HG02610 (cell line): ENCODE measurements around the gene NTN5.

ENCODE experiments used
- ATAC-seq: cut with Tn5 transposase; IDR thresholded peaks from one replicate; pipeline ENCODE4 v1.9.1; 2021; ENCODE audit warnings: mild to moderate bottlenecking, moderate library complexity; ENCODE audit not compliant: unreplicated experiment

The NTN5 gene

DNA sequence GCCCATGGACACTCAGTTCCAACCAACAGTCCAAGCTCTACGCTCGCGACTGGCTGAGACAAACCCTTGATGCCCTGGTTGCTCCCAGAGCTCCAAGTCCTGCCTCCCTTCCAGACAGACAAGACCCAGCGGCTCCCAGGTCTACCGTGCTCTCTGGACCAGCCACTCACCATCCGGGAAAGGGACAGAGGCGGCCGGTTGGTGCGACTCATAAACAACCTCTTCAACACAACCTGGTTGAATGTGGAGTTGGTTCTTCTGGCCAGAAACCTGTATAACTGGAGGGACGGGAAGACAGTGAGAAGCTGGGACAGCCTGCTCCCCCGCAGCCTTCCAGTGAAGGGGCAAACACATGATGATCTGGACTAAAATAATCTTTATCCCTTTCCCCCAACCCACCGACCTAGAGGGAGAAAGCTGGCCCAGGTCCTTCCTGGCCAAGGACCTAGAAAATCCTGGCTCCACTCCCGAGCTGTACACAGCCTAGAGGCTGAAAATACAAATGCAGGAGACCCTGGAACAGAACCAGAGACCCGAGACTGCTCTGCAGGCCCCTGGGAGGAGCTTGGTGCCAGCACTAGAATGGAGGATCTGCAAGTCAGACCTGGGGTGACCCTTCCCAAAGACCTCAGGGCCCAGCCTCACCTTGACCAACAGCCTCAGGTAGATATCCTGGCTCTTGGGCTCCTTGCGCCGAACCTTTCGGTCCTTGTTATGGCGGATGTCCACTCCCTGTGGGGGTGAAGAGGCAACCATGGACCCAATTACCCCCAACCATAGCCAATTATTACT is 55.5 kb downstream of the NTN5 start:
- no peak for ATAC-seq

DNA sequence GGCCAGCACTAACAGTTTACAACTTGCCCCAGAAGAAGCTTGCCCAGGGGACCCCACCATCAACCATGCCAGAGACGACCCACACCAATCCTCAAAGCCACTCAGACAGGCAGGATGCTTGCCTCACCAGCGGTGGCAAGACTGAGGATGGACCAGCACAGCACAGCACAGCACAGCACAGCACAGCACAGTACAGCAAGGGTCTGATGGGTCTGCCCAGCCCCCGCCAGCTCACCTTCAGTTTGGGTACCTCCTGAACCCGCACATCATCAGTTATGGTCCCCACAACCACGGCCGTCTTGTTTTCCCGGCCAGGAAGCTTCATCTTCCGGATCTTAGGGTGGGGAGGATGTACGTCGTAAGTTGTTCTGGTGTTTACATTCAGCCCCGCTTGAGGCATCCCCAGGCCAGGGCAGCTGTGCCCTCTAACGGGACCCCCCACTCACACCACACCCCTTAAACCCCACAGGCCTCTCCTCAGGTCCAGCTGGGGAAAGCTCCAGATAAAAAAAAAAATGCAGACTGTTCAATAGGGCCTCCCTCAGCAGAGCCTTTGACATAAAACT is 56.2 kb downstream of the NTN5 start:
- ATAC-seq, result no peak

DNA sequence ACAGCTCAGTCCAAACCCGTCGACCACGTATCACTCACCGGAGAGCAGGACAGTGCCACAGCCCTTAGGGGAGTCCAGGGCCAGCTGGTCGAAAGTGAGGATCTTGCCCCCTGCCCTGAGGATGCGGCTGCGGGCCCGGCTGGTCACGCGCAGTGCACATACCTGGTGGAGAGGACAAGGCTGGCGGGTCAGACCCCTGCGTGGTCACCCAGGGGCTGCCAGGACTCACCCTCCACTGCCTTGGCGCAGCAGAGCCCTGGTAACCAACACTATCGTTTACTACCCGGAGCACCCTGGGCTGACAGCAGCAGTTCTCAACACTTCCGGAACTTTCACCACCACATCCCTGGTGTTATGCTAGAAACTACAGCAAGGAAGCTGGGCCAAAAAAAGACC is 56.8 kb downstream of the NTN5 start:
- ATAC-seq, result no peak

DNA sequence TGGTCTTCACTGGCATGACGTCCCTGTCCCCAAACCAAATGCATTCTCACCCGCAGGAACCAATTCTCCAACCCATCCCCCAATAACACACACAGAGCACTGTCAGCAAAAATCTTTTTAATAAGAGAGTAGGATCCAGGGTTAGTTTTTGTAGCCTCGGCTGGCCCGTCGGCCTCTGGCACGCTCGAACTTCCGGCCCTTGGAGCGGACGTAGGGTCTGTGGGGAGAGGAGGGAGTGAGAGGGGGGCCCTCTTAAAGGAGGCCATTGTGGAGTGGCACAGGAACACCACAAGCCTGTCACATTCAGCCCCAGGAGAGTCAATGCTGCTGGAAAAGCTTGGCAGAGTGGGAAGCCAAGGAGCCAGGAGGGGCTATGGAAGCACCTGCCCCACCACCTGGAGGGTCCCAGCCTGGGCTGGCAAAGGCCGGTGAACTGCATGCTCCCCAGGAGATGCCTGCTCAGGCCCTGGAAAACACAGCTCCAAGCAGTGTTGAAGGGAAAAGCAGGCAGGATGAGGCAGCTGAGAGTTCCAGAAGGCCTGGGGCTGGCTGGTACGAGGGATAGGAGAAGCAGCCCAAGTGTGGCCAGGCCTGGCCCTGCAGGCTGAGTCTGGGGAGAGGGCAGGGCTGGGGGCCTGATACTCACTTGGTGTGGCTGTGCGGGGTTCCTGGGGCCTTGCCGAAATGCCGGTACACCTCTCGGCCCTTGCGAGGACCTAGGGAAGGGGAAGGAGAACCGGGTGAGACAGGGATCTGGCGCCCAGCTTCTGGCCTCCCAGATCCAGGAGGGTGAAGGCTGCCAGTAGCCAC is 57.4 kb downstream of the NTN5 start:
- no peak for ATAC-seq

DNA sequence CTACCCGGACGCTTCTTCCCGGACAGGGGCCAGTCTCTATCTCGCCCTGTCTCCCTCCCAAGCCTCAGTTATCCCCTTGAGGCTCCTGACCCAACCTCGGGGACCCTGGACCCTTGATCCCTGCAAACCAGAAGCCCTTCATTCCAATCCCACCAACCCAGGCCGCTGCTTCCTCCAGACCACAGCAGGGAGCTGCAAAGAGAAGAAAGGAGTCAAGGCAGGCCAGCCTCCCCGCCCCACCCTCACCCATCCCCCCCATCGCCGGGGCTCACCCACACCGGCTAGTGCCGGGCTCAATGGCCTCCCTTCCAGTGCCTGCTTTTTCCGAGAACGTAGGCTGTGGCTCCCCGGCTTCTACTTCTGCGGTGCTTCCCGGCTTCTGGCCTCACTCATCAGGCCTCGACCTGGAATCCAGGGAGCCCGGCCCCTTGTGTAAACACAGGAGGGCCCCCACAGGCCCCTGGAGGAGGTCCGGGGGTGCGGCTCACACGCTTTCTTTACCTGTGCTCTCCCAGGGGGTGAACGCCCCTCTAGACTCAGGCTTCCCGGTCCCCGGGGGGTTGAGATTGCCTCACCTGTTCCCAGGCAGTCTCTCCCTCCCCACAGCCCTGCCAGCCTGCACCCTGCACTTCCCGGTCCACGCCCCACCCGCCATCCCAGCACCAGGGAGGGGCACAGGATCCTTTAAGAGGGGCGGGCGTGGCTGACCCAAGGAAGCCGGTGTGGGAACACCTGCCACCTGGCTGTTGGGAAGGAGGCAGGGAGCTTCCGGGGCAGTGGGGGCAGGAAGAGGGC is 58.2 kb downstream of the NTN5 start, which contains the start of gene FAM83E:
FAM83E (minus strand) TSS at position 641 of the 795 bp plus-strand sequence. CDS start 1,704 bp downstream, outside the sequence.
- no peak for ATAC-seq

DNA sequence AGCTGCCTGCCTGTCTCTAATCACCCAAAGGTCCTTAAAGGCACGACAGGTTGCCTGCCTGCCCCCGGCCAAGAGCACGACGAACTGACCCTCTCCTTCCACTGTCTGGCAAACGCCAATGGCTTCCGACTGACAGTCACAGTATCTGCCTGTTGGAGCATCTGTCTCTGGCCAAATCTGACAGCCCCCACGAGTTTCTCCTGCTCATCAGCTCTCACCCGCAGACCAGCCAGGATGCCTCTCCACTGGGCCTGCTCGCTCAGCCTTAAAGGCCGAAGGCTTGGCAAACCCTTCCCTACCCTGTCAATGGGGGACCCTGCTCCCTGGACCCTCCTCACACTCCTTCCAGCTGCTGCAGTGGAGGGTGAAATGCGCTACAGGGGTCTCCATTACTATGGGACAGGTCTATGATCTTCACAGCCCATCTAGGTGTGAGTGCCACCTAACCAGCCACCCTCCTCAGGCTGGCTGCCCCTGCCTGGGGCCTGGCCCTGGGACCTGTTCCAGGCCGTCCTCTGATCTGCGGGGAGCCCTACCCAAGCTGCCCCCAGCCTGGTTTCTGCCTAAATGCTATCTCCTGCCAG is 58.9 kb downstream of the NTN5 start:
- no peak for ATAC-seq

DNA sequence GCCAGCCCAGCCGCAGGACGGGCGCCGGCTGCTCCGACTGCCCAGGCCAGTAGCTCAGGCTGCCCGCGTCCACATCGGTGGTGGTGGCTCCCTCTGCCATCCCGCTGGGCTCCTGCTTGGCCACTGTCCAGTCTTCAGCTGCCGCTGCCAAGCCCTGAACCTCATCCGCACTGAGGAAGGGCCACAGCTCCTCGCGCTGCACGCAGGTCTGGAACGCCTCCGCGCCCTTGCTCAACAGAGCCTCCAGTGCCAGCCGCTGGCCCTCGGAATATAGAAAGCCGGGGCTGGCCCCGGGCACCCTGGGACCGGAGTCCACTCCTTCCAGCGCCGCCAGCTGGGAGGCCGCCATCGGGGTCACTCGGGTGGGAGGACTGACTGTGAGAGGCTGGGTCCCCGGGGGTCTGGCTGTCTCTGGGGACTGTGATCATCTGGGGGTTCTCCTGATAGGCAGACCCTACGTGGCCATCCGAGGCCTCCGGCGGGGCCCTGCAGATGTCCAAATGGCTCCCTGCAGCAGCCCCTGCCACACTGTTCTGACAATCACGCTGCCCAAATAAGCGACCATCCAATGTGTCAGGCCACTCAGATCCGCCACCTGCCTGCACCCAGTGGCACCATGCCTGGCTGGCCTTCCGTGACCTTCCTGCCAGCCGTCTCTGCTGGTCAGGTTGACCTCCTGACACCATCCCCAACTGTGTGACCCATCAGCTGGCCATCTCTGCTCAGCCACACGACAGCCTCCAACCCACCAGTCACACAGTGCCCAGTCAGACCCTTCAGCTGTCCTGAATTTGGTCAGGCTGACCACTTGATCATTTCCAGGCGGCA is 59.6 kb downstream of the NTN5 start:
- no peak for ATAC-seq

DNA sequence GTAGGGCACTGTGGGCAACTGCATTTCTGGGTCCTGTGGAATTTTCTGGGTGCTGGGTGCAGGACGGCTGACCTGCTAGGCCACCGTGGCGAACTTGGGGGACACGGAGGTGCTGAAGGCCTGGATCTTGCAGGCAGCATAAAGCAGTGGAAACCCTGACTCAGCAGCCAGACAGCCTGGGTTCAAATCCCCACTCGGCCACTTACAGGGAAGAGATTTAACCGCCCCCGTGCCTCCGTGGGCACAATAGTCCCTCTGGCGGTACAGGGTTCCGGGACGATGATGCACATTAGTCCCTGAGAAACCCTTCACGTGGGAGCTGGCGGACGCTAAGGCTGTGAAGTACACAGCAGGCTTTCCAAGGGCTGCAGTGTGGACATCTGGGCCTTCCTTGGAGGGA is 60.9 kb downstream of the NTN5 start:
- ATAC-seq, result no peak
